KOPT-K1 (cell line): Measurements from ENCODE around the gene ITPRID2.
A peak's percentile ranks its signal among the peaks of the same experiment; 100 is the strongest.

Experiments used
- H3K27ac ChIP-seq: fragments of 200-600 bp; sonication (generic); 2 replicates; pipeline ENCODE4 v1.5.1; 2016; ENCODE audit warnings: antibody characterized with exemption, mild to moderate bottlenecking, low read depth, low read length; ENCODE audit not compliant: poor library complexity, severe bottlenecking
- H3K36me3 ChIP-seq: fragments of 200-600 bp; sonication (generic); 2 replicates; pipeline ENCODE4 v1.5.1; 2017; ENCODE audit warnings: antibody characterized with exemption, mild to moderate bottlenecking, low read length, moderate library complexity; ENCODE audit not compliant: insufficient read depth
- H3K9me3 ChIP-seq: fragments of 200-600 bp; sonication (generic); 2 replicates; pipeline ENCODE4 v1.5.1; 2017; ENCODE audit warnings: antibody characterized with exemption, low read length, mild to moderate bottlenecking; ENCODE audit not compliant: insufficient read depth, poor library complexity, severe bottlenecking

The ITPRID2 gene

DNA sequence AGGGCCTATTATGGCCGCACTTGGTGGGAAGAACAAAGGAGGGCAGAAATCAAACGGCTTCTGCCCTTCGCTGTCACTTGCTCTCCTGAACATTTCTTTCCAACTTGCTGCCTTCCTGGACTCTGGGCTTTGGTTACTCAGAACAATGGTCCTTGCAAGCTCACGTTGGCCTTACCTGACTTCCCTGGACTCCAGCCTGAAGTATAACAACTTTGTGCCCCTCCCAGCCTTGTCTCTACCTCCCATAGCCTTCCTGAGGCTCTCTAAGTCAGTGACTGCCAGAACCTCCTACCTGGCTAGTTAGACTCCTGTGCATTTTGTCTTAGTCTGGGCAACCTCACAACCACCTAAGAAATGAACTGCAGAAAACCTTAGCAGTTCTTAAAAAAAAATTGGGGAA is 30.2 kb upstream of the ITPRID2 start:
- Histone ChIP-seq H3K9me3 (no peaks in the 10 kb centered on the region), H3K27ac (no peak overlapping the region)

DNA sequence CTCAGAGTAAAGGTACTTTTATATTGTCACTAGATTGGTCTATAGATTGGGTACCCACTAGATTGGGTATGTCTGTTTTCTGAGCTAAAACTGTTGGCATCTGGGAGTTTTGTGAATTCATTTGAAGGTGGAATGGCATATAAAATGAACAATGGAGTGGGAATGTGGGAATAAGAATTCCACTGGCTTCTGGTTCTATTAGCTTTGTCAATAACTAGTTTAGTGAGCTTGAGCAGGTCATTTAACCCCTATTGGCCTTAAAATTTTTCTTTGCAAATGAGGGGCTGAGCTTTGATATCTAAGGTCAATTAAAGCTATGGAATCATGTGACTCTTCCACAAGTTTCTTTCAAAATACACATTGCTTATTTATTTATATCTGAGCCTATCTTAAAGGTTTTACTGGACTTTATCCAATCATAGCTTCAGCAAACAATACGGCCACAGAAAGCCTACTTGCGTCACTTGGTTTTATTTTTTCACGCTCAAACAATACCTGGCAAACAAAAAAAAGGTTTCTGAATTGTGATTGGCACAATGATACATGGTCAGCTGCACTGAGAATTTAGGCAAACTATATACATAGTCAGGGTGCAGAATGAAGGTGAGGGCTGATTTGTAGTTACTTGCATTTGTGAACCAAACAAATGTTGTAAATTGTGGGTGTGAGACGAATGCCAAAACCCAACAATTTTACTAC is 28.8 kb upstream of the ITPRID2 start:
- Histone ChIP-seq H3K27ac (no peak overlapping the region), H3K36me3 (no peaks in the 10 kb centered on the region), H3K9me3 (no peaks in the 10 kb centered on the region)

More for the DNA sequence above, 30.2 kb upstream of the ITPRID2 start:
- no peaks in the 10 kb centered on the region for H3K36me3 ChIP-seq

DNA sequence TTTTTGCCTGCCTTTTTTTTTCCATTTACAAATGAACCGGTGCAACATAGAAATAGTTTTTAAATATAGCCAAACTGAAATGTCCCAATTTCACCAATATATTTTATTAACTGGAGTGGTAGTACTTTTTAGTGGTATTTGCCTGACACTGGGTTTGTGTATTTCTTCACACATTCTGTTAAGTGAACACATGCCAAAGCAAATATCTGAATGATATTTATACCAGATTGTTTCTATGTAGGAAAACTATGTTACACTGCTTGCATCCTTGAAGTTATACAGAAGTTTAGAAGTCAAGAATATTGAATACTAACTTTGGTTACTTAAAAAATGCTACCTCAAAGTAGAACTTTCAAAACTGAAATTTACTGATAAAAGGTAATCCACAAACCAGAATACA is 19.4 kb upstream of the ITPRID2 start:
- Histone ChIP-seq H3K27ac (no peak overlapping the region), H3K9me3 (no peaks in the 10 kb centered on the region), H3K36me3 (no peaks in the 10 kb centered on the region)

DNA sequence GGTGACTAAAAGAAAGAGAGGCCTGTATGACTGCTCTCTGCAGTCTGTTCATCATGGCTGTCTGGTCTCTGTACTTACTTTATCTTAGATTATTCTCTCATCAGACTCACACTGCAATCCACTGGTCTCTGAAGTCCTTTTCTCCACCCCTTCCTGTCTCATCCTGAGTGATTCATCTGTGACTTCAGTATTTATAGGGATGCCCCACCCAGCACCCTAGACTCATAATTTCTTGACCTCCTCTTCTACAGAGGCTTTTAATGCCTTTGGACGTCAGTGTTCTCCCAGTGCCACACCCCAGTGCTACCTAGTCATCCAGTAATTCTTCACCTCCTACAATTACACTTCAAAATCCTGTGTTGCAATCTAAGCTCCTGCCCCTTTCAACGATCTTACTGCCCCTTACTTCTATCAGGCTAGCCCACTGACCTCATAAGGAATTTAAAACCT is 14.9 kb upstream of the ITPRID2 start:
- no peaks in the 10 kb centered on the region for H3K36me3 ChIP-seq
- H3K9me3 ChIP-seq: no peaks in the 10 kb centered on the region
- no peak overlapping the region for H3K27ac ChIP-seq

DNA sequence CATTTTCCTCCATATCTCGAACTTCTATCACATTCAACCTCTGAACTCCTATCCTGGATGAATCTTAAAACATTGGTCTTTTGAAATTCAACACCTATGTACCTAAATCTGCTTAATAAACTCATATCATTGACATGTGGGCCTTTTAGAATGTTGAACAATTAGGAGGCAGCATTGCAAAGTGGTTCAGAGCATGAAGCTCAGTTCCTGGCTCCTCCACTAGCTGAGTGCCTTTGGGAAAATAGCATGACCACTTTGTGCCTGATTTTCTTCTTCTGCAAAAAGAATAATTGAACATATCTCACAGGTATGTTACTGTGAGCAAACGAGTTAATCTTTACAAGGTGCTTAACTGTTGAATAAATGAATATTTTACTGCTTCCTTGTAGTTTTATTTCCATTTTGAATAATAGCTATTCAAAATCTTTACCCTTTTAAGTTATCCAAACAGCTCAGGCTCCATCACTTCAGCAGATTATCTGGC is 14.3 kb upstream of the ITPRID2 start:
- Histone ChIP-seq H3K9me3 (no peaks in the 10 kb centered on the region), H3K36me3 (no peaks in the 10 kb centered on the region), H3K27ac (no peak overlapping the region)

DNA sequence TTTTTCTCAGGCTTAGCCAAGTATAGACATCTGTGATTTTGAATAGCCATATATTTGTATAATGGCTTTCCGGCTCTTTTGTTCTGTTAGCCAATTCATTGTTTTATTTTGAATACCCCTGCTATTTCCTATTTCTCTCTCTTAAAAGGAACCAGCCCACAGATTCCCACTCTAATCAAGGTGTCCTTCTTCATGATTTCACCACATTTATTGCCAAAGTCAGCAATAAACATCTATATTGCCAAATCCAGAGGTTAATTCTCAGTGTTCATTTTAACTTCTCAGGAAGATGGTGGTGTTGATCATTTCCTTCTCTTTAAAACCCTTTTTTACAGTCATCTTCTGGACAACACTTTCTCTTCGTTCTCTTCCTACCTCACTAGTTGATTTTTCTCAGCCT is 13.1 kb upstream of the ITPRID2 start:
- H3K27ac ChIP-seq: no peak overlapping the region
- H3K9me3 ChIP-seq: no peaks in the 10 kb centered on the region
- H3K36me3 ChIP-seq: no peaks in the 10 kb centered on the region

DNA sequence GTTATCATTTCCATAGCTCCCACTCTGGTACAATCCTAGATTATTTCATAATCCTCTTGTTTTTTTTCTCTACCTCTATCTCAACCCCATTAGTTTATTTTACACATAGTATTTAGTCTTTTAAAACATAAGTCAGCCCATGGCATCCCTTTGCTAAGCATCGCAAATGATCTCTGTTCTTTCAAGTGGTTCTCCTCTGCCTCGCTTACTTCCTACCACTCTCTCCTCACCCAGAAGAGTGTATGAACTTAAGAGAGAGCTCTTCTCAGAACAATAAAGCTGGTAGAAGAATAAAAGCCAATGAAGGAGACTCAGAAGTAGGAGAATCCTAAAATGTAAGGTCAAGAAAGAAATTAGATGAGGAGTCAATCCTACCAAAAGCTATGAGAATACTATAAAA is 12.2 kb upstream of the ITPRID2 start:
- H3K27ac ChIP-seq: no peak overlapping the region
- H3K9me3 ChIP-seq: no peaks in the 10 kb centered on the region

DNA sequence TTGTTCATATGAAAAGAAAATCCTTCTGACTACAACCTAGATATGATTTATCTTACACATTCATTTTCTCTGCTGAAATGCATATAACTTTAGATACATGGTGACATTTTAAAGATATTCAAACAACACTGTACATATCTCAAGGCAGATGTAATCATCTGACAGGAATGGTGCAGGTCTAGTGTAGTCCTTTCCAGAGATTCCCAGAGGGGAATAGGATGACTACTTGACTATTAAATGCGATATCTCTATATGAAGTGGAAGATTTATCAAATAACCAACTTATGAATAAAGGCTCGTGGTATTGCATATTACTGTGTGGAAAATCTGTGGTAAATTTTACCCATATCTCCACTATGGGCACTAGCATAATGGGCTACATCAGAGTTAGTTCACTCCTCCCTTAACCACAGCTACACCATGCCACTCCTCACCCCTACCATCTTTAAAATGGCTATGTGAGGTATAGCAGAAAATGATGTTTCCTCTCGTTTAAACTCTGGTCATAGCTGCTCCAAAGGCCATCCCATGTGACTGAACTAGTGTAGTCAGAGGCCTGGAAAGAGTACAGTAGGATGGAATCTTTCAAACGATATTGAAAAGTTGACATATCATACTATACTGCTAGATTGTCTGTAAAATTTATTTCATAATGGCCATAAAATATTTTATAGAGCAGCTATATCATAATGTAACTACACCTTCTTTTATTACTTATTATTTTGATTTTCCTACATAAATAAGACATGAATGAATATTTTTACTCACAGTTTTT is 9.1 kb upstream of the ITPRID2 start:
- Histone ChIP-seq H3K36me3 (no peaks in the 10 kb centered on the region), H3K27ac (no peak overlapping the region), H3K9me3 (no peaks in the 10 kb centered on the region)

More for the DNA sequence above, 12.2 kb upstream of the ITPRID2 start:
- H3K36me3 ChIP-seq: no peaks in the 10 kb centered on the region

DNA sequence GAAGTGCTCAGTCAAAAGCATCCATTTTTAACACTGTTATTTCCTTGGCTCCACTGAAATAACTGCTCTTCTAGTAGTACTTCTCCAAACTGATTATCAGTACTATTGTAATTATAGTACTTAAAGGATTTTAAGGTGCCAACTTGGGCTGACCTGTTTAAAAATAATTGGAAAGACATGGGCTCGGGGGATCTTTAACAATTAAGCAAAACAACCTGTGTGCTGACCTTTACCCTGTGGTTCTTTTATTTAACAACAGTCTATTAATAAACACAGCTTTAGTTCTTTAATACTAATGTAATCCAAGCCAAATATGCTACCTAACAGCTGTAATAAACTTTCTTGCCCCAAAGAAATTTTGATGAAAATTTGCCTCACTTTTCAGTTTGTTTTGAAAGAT is 6.9 kb upstream of the ITPRID2 start:
- H3K36me3 ChIP-seq: no peaks in the 10 kb centered on the region
- H3K9me3 ChIP-seq: no peaks in the 10 kb centered on the region
- no peak overlapping the region for H3K27ac ChIP-seq

DNA sequence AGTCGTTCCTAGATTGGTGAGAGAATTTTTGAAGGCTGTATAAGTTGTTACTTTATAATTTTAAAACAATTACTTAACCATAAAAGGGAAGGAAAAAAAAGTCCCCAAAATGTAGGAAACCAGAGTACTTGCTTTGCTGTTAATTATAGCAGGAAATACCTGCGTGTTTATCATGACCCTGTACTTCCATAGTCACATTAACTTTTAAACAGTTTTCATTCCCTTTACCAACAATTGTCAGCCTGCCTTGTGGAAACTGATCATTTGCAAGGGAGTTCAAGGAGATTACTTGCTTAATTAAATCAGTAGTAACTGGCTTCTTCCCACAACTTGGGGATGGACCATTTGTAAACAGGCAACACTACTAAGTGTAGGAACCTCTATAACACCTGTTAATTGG is 6.4 kb upstream of the ITPRID2 start:
- no peaks in the 10 kb centered on the region for H3K9me3 ChIP-seq
- no peak overlapping the region for H3K27ac ChIP-seq
- no peaks in the 10 kb centered on the region for H3K36me3 ChIP-seq

DNA sequence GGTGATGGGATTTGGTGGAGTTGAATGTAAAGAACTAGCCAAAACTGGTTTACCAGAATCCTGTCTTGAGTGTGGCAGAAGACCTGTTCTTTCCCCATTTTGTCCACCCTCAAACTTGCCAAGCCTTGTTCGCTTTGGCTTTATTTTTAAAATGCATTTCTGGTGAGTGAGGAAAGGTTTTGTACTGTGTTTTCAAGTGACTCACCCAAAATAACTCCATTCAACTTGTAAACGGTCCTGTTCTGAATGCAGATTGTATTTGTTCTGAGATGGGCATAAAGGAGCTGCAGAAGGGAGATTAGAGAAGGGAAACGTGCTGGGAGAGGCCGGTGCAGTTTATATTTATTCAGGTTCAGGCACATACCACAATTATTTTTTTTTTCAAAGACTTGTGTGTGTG is 5.3 kb upstream of the ITPRID2 start:
- no peaks in the 10 kb centered on the region for H3K9me3 ChIP-seq
- no peak overlapping the region for H3K27ac ChIP-seq
- no peaks in the 10 kb centered on the region for H3K36me3 ChIP-seq

DNA sequence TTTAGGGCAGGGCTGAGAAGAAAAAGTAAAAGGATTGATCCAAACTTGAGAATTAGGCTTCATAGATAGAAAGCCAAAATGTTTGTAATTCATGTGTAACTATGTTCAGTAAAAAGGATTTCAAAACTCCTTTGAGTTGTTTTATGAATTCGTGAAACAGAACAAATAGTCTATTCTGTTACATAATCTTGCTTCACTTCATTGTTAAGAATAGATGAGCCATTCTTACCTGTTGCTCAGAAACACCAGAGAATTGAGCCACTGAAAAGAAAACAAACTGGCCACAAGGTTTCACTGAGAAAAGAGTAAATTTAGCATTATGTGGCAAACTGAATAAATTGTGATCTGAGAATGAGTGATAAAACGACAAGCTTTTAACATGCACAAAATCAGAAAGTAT is 4.5 kb upstream of the ITPRID2 start:
- H3K9me3 ChIP-seq: no peaks in the 10 kb centered on the region
- H3K36me3 ChIP-seq: no peaks in the 10 kb centered on the region
- no peak overlapping the region for H3K27ac ChIP-seq

DNA sequence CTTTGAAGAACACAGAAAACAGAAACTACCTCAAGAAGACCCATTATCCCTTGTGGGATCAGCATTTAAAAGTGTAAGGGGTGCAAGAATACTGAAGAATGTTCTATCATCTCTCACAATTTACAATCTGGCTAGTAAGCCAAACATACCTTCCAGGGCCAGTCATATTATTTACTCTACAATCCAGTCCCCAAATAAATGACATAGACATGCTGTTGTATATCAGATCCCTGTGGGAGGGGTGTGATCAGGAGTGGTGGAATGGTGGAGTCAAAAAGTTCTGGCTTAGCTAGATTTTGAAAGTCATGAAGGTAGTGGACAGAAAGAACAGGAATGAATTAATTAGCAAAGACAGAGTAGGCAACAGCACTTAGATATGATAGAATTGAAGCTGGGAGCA is 1.8 kb upstream of the ITPRID2 start:
- no peak overlapping the region for H3K27ac ChIP-seq

DNA sequence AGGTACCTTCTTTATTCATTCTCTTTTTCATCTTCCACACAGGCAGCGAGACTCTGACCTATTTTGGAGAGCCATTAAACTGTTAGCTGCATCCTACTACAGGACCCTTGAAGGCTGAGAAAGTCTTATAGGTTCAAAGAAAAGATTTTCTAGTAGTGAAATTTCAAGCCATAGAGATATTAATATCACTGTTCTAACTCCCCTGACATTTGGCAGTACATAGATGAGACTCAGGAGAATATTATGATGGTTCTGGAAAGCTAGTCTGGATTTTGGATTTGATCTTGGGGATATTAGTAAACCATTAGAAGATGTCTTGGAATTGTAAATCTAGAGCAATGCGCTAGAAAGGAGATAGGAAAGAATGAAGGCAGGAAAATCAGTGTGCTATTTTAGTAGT is 1.3 kb upstream of the ITPRID2 start:
- no peaks in the 10 kb centered on the region for H3K9me3 ChIP-seq
- no peak overlapping the region for H3K27ac ChIP-seq
- H3K36me3 ChIP-seq: no peaks in the 10 kb centered on the region

More for the DNA sequence above, 1.8 kb upstream of the ITPRID2 start:
- H3K36me3 ChIP-seq: no peaks in the 10 kb centered on the region
- no peaks in the 10 kb centered on the region for H3K9me3 ChIP-seq

DNA sequence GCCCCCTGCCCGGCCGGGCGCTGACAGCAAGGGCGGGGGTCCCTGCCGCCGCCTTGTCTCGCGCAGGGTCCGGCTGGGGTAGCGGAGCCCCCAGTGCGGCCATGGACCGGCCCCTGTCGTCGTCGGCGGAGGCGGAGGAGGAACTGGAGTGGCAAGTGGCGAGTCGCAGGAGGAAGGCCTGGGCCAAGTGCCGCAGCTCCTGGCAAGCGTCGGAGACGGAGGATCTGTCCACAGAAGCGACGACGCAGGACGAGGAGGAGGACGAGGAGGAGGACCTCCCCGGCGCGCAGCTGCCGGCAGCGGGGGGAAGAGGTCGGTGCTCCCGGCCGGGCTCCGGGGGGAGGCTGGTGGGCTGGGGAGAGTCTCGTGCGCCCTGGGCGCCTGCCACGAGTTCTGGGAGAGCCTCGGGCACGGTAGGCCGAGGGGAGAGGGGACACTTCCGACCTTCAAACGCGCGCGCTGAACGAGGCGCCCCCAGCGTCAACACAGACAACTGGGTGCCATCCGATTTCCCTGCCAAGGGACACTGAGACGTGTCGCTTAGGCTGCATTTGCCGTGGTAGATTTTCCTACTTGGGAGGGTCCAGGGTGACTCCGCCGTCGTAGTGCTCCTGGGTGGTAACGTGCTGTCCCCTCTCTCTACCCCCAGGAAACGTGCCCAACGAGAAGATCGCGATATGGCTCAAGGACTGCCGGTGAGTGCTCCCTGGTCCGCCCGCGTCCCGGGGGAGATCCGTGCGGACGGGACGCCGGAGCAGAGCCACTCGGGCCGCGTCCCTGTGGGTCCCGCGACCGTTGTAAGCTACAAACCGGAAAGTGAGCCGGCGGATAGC is 652 bp downstream of the ITPRID2 start:
- Histone ChIP-seq H3K36me3 (no peaks in the 10 kb centered on the region), H3K27ac (peak overlapping the region; percentile 37)

More for the DNA sequence above, 652 bp downstream of the ITPRID2 start:
- no peaks in the 10 kb centered on the region for H3K9me3 ChIP-seq
